HG02852 (cell line): Measurements from ENCODE around the gene AXIN1.
"Not testable (repeated sequence)": the region's sequence is repeated elsewhere in the genome, so short reads cannot be mapped to it uniquely, and the experiment has no call there.

ENCODE experiments used
- ATAC-seq: cut with Tn5 transposase; IDR thresholded peaks from one replicate; pipeline ENCODE4 v1.9.1; 2021; ENCODE audit warnings: mild to moderate bottlenecking, moderate library complexity; ENCODE audit not compliant: unreplicated experiment

AXIN1 gene

DNA sequence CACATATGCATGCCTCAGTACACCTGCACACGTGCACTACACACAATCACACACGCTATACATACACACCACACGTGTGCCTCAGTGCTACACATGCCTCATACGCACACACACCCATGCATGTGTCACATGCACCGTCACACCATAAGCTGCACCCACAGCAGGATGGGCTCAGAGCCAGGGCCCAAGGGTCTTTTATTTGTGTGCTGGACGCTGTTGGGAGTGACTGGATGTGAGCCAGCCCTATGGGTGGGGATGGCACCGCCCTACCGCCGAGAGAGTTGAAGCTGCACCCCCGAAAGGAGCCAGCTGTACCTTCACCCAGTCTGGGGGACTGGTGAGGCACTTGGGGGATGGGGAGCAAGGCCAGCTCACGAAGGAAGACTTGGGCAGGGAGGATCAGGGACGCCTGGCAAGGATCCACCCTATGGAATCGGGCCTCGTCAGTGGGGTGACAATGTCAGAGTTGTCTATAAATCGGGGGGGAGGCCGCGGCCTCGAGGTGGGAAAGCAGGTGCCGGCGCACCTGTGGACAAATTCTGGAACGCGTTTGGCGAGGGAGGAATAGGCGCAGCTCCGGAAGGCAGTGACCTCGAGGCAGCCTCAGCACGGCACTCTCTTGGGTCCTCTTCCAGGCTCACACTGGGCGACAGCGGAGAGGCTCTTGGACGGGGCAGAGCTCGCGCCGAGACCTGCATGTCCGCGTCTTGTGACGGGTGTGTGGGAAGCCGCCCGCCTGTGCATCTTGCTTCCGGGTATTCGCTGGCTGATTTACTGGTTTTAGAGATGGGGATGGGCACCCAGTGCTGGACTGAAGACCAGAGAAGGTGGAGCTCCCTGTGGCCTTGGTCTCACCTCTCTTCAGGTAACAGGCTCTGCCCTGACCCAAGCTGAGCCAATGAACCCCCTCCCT, 84.1 kb downstream of the AXIN1 start:
- ATAC-seq, result no peak

DNA sequence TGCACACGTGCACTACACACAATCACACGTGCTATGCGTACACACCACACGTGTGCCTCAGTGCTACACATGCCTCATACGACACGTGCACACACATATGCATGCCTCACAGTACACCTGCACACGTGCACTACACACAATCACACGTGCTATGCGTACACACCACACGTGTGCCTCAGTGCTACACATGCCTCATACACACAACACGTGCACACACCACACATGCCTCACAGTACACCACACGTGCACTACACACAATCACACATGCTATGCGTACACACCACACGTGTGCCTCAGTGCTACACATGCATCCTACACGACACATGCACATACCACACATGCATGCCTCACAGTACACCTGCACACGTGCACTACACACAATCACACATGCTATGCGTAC, 85.0 kb downstream of the AXIN1 start:
- ATAC-seq, result not testable (repeated sequence)

DNA sequence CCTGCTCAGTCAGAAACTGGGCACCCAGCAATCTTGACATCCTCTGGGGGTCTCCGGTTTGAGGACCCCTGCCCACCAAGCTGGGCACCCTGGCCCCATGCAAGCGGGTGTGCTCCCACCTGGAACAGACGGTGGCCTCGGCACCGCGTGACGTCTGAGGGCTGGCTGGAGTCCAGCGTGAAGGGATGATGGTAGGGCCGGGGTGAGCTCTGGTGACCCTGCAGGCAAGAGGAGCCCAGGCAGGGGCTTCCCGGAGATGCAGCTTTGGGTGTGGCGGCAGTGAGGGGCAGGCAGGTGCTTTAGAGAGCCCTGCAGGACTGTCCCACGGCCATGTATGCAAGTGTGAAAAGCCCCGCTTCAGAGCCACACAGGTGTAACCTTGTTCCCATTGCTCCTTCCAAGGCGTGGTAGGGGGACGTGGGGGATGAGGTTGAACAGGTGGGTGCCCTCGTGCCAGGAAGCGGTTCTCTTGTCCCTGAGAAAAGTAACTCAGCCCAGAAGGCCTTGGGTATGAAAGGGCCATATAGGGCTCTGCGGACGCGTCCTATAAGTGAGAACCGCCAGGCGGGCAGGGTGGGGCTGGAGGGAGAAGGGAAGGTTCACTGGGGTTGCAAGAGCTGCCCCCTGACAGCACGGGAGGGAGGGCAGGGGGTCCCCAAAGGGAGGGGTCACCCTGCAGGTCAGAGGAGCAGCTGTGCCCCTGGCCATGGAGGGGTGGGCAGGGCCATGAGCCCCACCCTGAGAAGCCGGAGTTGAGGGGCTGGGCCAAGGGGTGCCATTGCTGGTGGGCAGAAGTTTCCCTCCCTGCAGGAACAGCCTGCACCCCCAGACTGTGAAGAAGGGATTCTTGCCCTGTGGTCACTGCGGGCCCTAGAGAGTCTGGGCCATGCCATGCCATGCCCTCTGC, 86.0 kb downstream of the AXIN1 start:
- ATAC-seq, result no peak

GRCh38 chr16:265711-266110, 86.8 kb downstream of the AXIN1 start:
- ATAC-seq, result no peak

- no peak for ATAC-seq
These were observed 87.5 kb downstream of the AXIN1 start for GRCh38 chr16:265002-265529.

GRCh38 chr16:264440-264951, 88.0 kb downstream of the AXIN1 start:
- no peak for ATAC-seq

DNA sequence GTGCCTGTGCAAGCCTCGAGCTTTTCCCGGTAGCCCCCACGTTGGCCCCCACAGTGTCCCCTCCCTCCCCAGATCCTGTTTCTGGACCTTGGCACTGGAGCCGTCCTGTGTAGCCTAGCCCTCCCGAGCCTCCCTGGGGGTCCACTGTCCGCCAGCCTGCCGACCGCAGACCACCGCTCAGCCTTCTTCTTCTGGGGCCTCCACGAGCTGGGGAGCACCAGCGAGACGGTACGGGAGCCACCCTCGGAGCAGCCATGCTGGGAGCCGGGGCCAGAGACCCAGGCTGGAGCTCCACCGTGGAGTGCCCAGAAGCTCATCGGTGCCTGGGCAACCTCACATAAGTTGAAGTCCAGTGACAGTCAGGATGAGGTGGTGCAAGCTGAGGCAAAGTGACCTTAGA, 88.6 kb downstream of the AXIN1 start:
- no peak for ATAC-seq

GRCh38 chr16:263182-263774, 89.2 kb downstream of the AXIN1 start:
- no peak for ATAC-seq

DNA sequence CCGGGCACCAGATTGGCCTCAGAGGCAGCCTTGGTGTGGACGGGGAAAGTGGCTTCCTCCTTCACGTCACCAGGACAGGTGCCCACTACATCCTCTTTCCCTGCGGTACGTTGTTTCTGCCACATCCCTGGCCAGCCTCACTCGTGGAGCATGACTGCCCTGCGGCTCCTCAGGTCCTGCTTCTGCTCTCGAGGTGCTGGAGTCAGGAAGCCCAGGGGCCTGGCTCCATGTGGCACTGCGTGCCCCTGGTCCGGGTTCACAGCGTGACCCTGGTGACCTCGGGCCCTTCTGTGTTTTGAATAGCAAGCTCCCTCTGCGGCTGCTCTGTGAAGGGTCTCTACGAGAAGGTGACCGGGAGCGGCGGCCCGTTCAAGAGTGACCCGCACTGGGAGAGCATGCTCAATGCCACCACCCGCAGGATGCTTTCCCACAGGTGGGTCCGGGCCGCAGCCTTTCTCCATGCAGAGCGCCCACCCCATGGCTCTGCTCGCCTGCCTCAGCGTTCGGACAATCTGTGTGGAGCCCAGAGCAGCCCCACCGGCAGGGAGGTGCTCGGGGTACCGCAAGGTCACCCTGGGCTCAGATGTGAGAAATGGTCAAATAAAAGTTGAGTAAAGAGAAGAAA, 90.3 kb downstream of the AXIN1 start:
- ATAC-seq, result no peak

GRCh38 chr16:261031-261691, 91.4 kb downstream of the AXIN1 start:
- ATAC-seq, result no peak

- ATAC-seq, result no peak
These were observed 92.2 kb downstream of the AXIN1 start for GRCh38 chr16:260326-260725.

DNA sequence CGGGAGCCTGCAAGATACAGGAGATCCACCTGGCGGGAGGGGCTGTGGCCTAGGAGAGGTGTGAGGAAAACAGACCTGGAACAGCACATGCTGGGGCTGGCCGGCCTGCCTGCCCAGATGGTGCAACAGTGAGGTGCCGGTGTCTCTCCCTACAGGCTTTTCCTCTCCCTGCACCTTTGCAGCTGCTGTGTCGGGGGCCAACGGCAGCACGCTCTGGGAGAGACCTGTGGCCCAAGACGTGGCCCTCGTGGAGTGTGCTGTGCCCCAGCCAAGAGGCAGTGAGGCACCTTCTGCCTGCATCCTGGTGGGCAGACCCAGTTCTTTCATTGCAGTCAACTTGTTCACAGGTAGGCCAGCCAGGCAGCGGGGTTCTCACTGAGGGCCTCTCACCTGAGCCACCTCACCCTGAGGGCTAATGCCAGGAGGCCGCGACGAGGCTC, 92.7 kb downstream of the AXIN1 start:
- no peak for ATAC-seq

- ATAC-seq, result no peak
These were observed 93.3 kb downstream of the AXIN1 start for GRCh38 chr16:259226-259625.

DNA sequence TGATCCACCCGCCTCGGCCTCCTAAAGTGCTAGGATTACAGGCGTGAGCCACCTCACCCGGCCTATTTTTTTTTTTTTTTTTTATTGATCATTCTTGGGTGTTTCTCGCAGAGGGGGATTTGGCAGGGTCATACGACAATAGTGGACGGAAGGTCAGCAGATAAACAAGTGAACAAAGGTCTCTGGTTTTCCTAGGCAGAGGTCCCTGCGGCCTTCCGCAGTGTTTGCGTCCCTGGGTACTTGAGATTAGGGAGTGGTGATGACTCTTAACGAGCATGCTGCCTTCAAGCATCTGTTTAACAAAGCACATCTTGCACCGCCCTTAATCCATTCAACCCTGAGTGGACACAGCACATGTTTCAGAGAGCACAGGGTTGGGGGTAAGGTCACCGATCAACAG, 94.4 kb downstream of the AXIN1 start:
- ATAC-seq, result not testable (repeated sequence)

DNA sequence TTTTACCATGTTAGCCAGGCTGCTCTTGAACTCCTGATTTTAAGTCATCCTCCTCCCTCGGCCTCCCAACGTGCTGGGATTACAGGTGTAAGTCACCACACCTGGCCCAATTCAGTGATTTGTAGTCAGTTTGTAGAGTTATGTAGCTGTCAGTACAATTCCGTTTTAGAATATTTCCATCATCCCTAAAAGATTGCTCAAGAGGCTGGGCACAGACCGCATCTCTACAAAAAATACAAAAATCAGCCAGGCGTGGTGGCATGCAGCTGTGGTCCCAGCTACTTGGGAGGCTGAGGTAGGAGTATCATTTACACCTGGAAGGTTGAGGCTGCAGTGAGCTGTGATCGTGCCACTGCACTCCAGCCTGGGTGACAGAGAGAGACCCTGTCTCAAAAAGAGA, 97.3 kb downstream of the AXIN1 start:
- ATAC-seq, result no peak

GRCh38 chr16:254461-254860, 98.1 kb downstream of the AXIN1 start:
- ATAC-seq, result no peak

DNA sequence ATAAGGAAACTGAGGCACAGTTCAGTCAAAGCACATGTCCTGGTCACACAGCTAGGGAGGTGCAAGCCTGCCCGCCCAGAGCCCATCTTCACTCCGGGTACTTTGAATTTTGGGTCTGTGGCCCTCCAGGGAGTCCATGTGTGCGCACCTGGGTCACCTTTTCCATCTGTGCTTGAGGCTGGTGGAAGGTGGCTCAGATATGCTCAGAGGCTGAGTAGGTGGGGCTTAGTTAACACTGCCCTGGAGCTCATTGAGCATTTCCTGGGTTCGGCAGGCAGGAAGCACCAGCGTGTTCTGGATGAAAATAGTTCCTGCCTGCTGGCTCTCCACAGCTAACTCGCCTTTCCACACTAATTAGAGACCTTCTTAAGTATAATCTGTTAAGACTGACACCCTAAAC, 98.7 kb downstream of the AXIN1 start:
- no peak for ATAC-seq

- ATAC-seq, result no peak
These were observed 99.9 kb downstream of the AXIN1 start for GRCh38 chr16:252366-253337.

DNA sequence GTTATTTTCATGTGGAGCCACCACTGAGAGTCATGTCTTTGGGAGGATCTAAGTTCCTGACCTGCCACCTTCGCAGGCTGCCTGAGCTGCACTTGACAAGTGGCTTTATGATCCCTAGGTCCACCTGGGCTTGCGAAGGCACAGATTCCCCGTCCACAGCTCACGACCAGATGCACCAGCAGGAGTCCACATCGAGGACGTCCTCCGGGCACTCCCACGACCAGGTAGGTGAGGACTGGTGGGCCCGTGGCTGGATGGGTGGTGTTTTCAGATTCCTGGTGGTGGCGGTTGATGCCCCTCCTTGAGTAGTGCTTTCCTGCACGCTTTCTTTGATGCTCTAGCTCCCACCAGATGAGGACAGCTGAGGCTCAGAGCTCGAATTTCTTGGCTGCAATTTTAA, 103.1 kb downstream of the AXIN1 start:
- ATAC-seq, result no peak
